GM12878 (cell line): Measurements from ENCODE around the gene TRMT13.

Experiments used
- CTCF ChIP-seq, 3 experiments: IDR thresholded peaks in 2 of 3; conservative IDR thresholded peaks in 1 of 3; 2 replicates each; pipeline ENCODE4 v1.5.1; 2011; ENCODE audit warnings: low read depth in 3 of 3, low read length in 3 of 3, mild to moderate bottlenecking in 3 of 3, control low read depth in 2 of 3, moderate library complexity in 2 of 3, inconsistent platforms in 1 of 3, mixed read lengths in 1 of 3; ENCODE audit not compliant: control insufficient read depth in 2 of 3, insufficient read depth in 1 of 3; ENCODE audit errors: extremely low read depth in 1 of 3
- FOXK2 ChIP-seq: fragments of 450-650 bp; IDR thresholded peaks from 2 replicates; pipeline ENCODE4 v1.6.1; 2017; ENCODE audit warnings: mild to moderate bottlenecking, moderate library complexity
- RCOR1 ChIP-seq: conservative IDR thresholded peaks from 2 replicates; pipeline ENCODE4 v1.6.1; 2012; ENCODE audit warnings: low read depth, low read length, improper control_type of control experiment
- SMC3 ChIP-seq: IDR thresholded peaks from 2 replicates; pipeline ENCODE4 v1.6.1; 2011; ENCODE audit warnings: low read length, improper control_type of control experiment, borderline replicate concordance

- no peak for TF ChIP-seq CTCF (IDR thresholded peaks at IDR 0.05 in 2 of 3, conservative IDR thresholded peaks at IDR 0.05 in 1 of 3; ENCODE audit: control insufficient read depth in 2 of 3, extremely low read depth in 1 of 3, insufficient read depth in 1 of 3, low read depth in 3 of 3, low read length in 3 of 3)
- no peak for TF ChIP-seq FOXK2
- no peak for TF ChIP-seq RCOR1
- TF ChIP-seq SMC3, result no peak
Observed at GRCh38 chr1:100089082-100089481, 43.9 kb upstream of the TRMT13 start.
